Neutrophil (primary cell): ENCODE measurements around the gene KIF21A.
"Not testable (repeated sequence)": the region's sequence is repeated elsewhere in the genome, so short reads cannot be mapped to it uniquely, and the experiment has no call there.

Source experiments
- H3K27ac ChIP-seq: fragments of 200-600 bp; sonication (generic); 2 replicates; pipeline ENCODE4 v1.5.1; 2016; ENCODE audit warnings: mild to moderate bottlenecking, moderate library complexity
- H3K27me3 ChIP-seq: fragments of 200-600 bp; sonication (generic); 2 replicates; pipeline ENCODE4 v1.6.0; 2016; ENCODE audit warnings: mild to moderate bottlenecking
- H3K36me3 ChIP-seq: fragments of 200-600 bp; sonication (generic); 2 replicates; pipeline ENCODE4 v1.5.1; 2017
- H3K4me1 ChIP-seq, 2 experiments: fragments of 200-600 bp in 1 of 2; sonication (generic) in 1 of 2; 1 replicate in 1 of 2; 2 replicates in 1 of 2; pipeline versions ENCODE4 v1.5.1 to v1.6.1; 2013 to 2016; ENCODE audit warnings: low read depth in 1 of 2, low read length in 1 of 2, mild to moderate bottlenecking in 1 of 2, moderate library complexity in 1 of 2; ENCODE audit not compliant: control insufficient read depth in 1 of 2, insufficient read depth in 1 of 2
- H3K4me3 ChIP-seq, 2 experiments: fragments of 200-600 bp in 1 of 2; sonication (generic) in 1 of 2; 1 replicate in 1 of 2; 2 replicates in 1 of 2; pipeline ENCODE4 v1.5.1; 2013 to 2016; ENCODE audit warnings: low read depth in 1 of 2, low read length in 1 of 2, mild to moderate bottlenecking in 1 of 2, moderate library complexity in 1 of 2
- H3K9me3 ChIP-seq: fragments of 200-600 bp; sonication (generic); 2 replicates; pipeline ENCODE4 v1.5.1; 2016
- TF ChIP-seq, protein P1 (sequence below): fragments of 200-600 bp; sonication (generic); IDR thresholded peaks from 2 replicates; pipeline ENCODE4 v1.5.1; 2016; ENCODE audit warnings: antibody characterized with exemption

Gene KIF21A

DNA sequence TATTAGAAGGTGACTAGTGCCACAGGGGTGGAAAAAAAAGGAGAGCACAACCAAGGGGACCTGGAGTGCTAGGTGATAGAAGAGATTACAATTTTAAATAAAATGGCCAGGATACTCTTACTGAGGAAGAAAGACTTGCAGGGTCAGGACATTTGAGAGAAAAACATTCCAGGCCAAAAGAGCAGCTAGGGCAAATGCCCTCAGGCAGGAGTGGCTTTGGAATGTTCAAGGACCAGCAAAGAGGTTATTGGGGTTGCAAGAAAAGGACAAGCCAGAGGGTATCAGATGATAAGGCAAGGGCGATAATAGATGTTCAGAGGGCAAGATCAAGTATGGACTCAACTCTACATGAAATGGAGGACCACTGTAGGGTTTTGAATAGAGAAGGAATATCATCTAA lies 146.4 kb downstream of the KIF21A start:
- Histone ChIP-seq H3K4me3 (no peak overlapping the region), H3K4me1 (no peaks in the 10 kb centered on the region), H3K36me3 (no peaks in the 10 kb centered on the region), H3K27ac (no peak overlapping the region), H3K27me3 (no peaks in the 10 kb centered on the region), H3K9me3 (no peaks in the 10 kb centered on the region)
- TF ChIP-seq, protein P1, sequence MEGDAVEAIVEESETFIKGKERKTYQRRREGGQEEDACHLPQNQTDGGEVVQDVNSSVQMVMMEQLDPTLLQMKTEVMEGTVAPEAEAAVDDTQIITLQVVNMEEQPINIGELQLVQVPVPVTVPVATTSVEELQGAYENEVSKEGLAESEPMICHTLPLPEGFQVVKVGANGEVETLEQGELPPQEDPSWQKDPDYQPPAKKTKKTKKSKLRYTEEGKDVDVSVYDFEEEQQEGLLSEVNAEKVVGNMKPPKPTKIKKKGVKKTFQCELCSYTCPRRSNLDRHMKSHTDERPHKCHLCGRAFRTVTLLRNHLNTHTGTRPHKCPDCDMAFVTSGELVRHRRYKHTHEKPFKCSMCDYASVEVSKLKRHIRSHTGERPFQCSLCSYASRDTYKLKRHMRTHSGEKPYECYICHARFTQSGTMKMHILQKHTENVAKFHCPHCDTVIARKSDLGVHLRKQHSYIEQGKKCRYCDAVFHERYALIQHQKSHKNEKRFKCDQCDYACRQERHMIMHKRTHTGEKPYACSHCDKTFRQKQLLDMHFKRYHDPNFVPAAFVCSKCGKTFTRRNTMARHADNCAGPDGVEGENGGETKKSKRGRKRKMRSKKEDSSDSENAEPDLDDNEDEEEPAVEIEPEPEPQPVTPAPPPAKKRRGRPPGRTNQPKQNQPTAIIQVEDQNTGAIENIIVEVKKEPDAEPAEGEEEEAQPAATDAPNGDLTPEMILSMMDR: no peak

DNA sequence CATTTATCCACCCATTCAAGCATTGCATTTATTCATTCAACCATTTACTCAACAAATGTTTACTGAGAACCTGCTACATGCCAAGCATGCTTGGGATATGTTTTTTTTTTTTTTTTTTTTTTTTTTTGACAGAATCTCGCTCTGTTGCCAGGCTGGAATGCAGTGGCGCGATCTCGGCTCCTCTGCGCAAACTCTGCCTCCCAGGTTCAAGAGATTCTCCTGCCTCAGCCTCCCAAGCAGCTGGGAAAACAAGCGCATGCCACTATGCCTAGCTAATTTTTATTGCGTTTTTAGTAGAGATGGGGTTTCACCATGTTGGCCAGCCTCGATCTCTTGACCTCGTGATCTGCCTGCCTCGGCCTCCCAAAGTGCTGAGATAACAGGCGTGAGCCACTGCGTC lies 147.3 kb downstream of the KIF21A start:
- H3K36me3 ChIP-seq, H3K27ac ChIP-seq, H3K4me3 ChIP-seq, H3K9me3 ChIP-seq, H3K27me3 ChIP-seq, H3K4me1 ChIP-seq: not testable (repeated sequence)

DNA sequence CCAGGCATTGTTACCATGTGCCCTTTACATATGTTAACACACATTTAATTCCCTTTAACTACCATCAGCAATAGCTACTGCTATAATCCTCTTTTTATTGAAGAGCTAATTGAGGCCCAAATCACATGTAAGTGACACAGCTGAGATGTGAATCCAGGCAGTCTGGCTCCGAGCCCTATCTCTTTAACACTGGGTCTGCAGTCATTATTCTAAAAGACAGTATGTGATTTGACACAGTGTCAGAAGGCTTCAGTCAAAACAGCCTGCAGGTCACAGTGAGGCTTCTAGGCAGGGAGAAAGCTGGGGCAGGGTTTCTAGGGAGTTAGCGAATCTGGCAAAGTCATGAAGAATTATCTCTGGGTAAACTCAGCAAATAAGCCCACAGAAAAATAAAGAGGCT lies 148.2 kb downstream of the KIF21A start:
- H3K9me3 ChIP-seq: no peaks in the 10 kb centered on the region
- no peak overlapping the region for H3K27ac ChIP-seq
- TF ChIP-seq, protein P1: no peak
- H3K4me3 ChIP-seq: no peak overlapping the region
- H3K4me1 ChIP-seq: no peaks in the 10 kb centered on the region
- H3K27me3 ChIP-seq: no peaks in the 10 kb centered on the region
- no peaks in the 10 kb centered on the region for H3K36me3 ChIP-seq

DNA sequence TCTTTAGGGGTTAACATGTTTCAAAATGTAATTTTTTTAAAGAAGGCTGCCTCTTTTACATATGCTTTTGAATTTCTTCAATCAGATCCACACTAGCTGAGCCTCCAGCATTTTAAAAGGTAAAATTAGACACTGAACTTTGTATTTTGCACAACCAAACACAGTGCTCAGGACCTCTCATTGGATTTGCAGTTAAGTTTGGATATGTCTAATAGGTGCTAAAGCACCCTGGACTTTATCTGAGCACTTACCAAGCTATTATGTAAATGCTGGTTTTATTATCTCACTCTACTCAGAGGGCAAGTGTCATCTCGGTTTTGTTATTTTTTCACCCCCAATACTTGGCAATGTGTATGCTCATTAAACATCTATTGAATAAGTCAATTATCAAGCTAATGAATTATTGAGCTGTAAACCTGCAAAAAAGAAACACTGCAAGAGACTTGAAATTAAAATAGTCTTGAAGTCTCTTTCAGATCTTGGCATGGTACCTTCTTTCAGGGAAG lies 150.7 kb downstream of the KIF21A start:
- Histone ChIP-seq H3K4me3 (no peak overlapping the region), H3K36me3 (no peaks in the 10 kb centered on the region), H3K4me1 (no peaks in the 10 kb centered on the region), H3K9me3 (no peaks in the 10 kb centered on the region), H3K27me3 (no peaks in the 10 kb centered on the region), H3K27ac (no peak overlapping the region)
- TF ChIP-seq, protein P1: no peak

DNA sequence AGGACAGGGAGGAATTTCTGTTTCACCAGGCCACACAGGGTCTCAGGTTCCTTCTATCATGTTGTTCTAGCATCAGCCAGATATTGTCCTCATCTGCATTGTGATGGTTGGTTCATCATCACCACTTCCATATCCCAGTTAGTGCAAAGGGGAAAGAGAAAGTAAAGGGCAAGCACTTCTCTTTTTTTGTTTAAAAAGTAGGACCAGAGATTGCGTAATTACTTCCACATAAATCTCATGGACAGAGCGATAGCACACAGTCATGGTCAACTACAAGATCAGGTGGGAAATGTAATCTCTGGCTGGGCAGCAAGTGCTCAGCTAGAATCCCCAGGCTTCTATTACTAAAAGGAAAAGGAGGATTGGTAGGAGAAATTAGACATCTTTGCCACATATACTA lies 155.1 kb downstream of the KIF21A start:
- no peaks in the 10 kb centered on the region for H3K36me3 ChIP-seq
- H3K9me3 ChIP-seq: no peaks in the 10 kb centered on the region
- no peaks in the 10 kb centered on the region for H3K4me1 ChIP-seq
- no peak overlapping the region for H3K4me3 ChIP-seq
- TF ChIP-seq, protein P1: no peak
- no peak overlapping the region for H3K27ac ChIP-seq
- H3K27me3 ChIP-seq: no peaks in the 10 kb centered on the region

DNA sequence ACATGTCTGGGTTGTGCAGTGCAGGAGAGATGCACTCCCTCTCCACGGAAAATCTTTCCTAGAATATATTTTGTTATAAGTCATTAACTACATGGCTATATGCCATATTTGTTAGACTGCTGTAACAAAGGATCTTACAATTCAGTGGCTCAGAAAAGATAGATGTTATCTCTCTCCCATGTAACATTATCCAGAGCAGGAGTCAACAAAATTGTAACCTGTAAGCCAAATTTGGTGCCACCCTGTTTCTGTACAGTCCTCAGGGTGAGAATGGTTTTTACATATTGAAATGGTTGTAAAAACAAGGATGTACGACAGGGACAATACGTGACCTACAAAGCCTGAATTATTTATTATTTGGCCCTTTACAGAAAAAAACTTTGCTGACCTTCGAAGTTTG lies 155.5 kb downstream of the KIF21A start:
- Histone ChIP-seq H3K4me1 (no peaks in the 10 kb centered on the region), H3K27ac (no peak overlapping the region), H3K36me3 (no peaks in the 10 kb centered on the region), H3K27me3 (no peaks in the 10 kb centered on the region), H3K9me3 (no peaks in the 10 kb centered on the region), H3K4me3 (no peak overlapping the region)
- TF ChIP-seq, protein P1: no peak
